HG02588 (cell line): ENCODE measurements around the gene FOXE1.

ENCODE experiments used
- ATAC-seq: cut with Tn5 transposase; IDR thresholded peaks from one replicate; pipeline ENCODE4 v1.9.1; 2021; ENCODE audit warnings: mild to moderate bottlenecking, moderate library complexity; ENCODE audit not compliant: unreplicated experiment

FOXE1 gene

GRCh38 chr9:97864396-97864795 is 11.4 kb downstream of the FOXE1 start:
- ATAC-seq: no peak

DNA sequence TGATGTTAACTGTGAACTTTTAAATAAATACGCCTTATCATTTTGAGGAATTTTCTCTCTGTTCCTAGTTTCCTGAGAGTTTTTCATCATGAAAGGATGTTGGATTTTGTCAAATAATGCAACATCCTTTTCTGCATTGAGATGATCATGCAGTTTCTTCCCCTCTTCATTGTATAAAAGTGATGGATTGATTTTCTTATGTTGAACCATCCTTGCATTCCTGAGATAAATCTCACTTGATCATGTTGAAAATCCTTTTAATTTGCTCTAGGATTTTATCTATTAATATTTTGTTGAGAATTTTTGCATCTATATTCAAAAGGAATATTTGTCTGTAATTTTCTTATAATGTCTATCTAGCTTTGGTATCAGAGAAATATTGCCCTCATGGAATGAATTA is 13.3 kb downstream of the FOXE1 start:
- no peak for ATAC-seq

- no peak for ATAC-seq
Measured at GRCh38 chr9:97866848-97867247, 13.8 kb downstream of the FOXE1 start.

- no peak for ATAC-seq
Measured at GRCh38 chr9:97868859-97869258, 15.8 kb downstream of the FOXE1 start.

DNA sequence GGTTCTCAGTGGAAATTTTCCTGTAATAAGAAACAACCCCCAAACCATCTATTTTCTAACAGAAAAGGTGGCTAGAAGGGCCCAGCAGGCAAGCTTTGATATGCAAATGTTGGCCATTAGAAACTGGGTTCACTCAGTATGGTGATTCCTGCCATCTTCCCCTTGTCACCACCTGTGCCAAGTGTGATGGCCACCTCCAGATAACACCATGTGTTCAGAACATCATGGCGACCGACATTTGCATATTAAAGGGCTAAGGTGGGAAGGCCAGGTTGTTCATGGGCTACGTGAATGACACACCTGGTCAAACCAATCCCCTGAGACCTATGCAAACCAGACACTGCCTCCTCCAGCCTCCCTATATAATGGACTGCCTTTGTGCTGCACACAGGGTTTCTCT is 20.4 kb downstream of the FOXE1 start:
- no peak for ATAC-seq

GRCh38 chr9:97873882-97874281 is 20.9 kb downstream of the FOXE1 start:
- ATAC-seq: no peak

GRCh38 chr9:97874624-97875023 is 21.6 kb downstream of the FOXE1 start:
- ATAC-seq: no peak

- no peak for ATAC-seq
Measured at GRCh38 chr9:97875111-97875510, 22.1 kb downstream of the FOXE1 start.

GRCh38 chr9:97876061-97876460 is 23.0 kb downstream of the FOXE1 start:
- ATAC-seq: no peak

- ATAC-seq: no peak
Measured at GRCh38 chr9:97880336-97880735, 27.3 kb downstream of the FOXE1 start.

GRCh38 chr9:97889941-97890887 is 37.2 kb downstream of the FOXE1 start:
- no peak for ATAC-seq

GRCh38 chr9:97891736-97892135 is 38.7 kb downstream of the FOXE1 start:
- ATAC-seq: no peak

- no peak for ATAC-seq
Measured at GRCh38 chr9:97892421-97892820, 39.4 kb downstream of the FOXE1 start.

DNA sequence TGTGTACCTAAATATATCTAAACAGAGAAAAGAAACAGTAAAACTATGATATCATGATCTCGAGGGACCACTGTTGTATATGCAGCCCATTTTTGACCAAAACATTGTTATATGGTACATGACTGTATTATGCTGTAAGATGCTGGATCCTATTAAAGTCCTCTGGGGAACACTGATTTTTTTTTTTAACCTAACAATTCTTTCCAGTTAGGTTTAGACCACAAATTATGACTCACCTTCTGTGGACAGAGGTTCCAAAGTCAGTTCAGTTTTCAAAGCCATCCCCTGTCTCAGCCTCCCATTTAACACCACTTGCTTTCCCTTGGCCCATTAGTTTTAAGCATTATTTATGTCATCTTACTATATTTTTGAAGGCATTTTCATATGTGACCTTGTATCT is 42.2 kb downstream of the FOXE1 start:
- ATAC-seq: no peak

DNA sequence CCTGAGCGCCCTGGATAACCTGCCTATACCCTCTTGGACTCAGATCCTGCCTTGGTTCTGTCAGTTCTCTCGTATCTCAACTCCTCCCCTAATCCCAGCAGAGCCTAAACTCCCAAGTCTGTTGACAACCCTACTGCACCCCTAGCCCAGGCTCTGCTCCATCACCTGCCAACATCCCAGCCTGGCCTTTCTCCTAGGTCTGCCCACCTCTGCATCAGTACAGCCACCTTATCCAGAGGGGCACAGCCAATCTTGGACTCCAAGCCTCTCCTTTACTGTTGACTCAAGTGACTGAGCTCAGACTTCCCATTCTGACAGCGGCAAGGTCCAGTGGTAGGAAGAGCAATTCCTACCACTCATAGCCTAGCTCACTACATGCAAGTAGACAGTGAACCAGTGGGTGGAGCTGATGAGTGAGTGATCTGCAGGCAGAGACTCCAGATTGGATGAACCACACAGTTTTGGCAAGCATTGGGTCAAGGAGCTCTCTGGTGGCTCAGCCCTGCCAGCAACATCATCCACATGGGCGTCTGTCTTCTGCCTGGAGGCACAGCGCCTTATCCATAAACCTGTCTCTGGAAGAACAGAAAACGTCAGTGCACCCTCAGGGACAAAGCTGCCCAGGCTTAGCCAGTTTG is 42.8 kb downstream of the FOXE1 start:
- no peak for ATAC-seq

- ATAC-seq: no peak
Measured at GRCh38 chr9:97900103-97900737, 47.2 kb downstream of the FOXE1 start.

DNA sequence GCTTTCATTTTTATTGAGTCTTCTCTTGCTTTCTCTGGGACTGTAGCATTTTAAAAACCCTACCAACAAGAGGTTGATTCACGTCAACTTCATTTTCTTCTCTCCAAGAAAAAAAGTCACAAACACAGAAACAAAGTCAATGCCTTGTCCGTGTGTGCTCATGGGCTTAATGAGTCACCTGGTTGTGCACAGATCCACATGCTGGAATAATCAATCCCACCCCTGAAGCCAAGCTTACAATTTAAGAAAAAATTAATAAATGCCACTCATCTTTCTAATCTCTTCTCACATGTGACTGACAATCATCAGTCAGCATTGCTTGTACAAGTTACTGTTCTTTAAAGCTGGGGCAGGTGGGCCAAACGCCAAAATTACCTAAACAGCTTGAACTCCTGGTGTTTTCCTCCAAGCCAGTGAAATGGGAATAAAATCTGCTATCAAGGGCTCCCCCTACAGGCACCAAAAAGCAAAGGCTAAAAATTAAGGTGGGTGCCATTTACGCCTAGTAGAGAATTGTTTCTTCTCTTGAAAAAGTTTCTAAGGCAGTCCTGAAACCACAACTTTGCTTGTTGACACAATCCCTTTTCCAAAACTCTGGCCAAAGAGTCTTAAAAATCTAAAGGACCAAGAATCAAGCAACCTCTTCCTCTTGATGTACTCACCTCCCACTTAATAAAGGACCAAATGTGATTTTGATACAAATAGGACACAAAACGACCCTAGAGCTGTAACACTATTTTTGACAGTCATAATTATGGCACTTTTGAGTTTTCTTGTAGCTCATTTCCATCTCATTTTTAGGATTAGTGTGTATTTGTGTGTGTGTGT is 47.9 kb downstream of the FOXE1 start:
- no peak for ATAC-seq

- no peak for ATAC-seq
Measured at GRCh38 chr9:97903177-97903576, 50.2 kb downstream of the FOXE1 start.

- ATAC-seq: no peak
Measured at GRCh38 chr9:97904725-97905124, 51.7 kb downstream of the FOXE1 start.

GRCh38 chr9:97905228-97905627 is 52.2 kb downstream of the FOXE1 start:
- no peak for ATAC-seq
